Fibroblast of skin of back (primary cell): Measurements from ENCODE around the gene POU3F1.

Source experiments
- DNase-seq: peaks from one replicate; pipeline ENCODE4 v3.0.0-alpha.2; 2013

The POU3F1 gene

DNA sequence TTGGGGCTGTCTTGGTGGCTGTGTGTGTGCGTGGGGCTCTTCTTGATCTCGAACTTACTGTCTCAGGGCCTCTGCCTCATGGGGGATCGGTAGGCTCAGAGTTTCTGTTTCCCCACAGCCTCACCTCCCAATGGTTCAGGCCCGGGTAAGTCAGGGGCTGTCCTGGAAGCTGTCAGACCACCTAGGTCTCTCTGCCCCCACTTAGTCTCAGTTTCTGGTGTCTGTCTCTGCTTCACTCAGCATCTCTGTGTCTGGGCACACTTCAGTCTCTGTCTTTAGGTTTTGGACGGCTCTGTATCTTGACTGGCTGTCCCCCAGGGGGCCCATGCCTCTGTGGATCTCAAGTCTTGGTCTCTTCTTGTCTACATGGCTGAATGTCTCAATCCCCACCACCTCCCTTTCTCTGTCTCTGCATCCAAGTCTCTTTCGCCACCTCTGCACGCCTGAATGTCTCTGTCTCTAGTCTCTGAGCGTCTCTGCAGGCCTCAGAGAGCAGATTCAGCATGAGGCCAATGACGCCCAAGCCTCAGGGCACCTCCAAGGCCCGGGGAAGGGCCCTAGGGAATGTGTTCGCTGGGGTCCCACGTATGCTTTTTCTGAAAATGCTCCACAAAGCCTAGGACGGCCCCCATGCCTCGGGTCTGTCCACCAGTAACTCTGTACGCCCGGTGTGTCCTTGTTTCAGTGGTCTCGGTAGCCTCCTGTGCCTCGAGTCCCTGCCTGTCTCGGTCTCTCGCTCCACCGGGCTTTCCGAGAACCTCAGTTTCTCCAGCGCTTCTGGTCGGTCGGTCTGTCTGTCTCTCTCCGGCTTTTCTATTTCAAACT, 42.1 kb downstream of the POU3F1 start:
- no peak for DNase-seq

DNA sequence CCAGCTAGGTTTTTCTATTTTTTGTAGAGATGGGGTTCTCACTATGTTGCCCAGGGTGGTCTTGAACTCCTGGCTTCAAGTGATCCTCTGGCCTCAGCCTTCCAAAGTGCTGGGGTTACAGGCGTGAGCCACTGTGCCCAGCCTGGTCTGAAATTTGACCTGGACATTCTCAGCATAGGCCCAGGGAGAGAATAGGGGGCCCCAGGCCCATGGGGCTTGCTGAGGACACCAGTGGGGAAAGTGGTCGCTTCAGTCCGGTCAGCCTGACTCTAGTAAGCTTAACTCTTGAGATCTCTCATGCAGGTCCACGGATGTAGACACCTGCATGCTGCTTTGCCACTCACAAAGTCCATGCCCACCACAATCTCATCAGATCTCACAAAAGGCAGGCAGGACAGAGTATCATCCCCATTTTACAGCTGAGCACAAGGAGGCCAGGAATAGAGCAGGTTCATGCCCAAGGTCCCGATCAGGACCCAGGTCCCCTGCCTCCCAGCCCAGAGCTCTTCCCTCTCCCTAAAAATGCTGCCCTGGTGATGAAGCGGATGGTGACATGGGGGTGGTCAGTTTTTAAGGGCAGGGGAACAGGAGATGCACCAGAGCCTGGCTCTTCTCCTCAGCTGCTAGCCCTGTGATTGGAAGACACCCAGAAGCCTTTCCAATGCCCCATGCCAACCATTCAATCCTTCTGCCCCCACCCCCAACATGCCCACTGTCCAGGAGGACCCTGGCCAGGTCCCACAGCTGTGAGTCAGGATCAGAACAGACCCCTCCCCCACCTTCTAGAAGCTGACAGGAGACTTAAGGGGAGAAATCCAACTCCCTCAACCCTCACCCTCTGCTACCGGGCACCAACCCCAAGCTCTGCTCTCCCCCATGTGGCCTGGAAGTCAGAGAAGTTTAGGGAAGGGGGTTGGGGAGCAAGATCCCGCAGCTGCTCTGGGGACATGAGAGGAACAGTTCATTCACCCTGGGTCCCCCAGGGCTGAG, 43.0 kb downstream of the POU3F1 start:
- DNase-seq = peak; percentile 53

DNA sequence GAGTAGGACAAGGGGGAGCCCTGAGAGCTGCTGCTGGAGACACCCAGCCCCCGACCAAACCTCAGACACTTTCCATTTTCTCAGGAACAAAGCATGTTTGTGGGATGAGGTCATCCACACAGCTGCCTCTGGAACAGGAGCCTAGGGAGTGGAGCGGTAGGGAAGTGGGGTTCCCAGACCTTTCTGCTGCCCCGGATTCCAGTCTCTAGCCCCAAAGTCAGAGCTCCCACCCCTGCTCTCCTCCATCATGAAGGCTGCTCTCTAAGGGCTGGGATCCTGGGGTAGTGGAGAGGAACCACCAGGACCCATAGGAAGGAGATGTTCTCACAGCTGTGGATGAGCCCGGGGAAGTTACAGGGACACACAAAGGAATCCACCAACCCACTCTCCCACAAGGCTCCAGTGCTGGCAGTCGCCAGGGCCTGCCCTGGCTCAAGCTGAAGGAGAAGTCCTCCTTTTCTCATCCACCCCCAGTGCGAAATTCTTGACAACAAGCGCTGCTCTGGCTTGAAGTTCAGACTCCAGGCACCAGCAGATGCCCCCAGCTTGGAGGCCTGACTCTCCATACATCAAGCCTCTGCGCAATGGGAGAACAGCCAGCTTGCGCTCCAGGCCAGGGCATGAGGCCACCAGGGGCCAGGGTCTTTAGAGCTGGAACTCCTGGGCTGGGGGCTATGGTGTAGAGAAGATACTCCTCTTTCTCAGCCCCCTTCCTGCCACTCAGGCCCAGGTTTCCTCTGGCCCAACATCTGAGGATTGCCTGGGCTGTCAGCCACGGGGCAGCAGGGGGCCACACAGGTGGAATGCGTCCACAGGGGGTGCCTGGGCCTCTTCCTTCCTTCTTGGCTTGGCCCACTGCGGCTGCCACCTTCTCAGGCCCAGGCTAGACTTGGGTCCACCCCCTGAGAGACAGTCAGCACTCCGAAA, 45.8 kb downstream of the POU3F1 start:
- peak; percentile 92 for DNase-seq

DNA sequence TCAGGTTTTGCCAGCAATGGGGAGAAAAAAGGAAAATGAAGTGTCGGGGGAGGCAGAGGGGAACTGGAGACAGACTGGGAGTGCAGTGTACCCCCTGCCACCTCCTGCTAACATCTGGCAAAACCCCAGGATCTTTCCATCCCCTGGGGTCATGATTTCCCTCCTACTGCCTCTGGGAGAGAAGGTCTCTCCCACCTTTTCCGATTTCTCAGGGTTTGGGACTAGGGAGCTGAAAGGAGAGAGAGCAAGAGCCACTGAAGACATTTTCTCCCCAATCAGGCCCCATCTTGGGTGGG, 46.4 kb downstream of the POU3F1 start:
- no peak for DNase-seq

DNA sequence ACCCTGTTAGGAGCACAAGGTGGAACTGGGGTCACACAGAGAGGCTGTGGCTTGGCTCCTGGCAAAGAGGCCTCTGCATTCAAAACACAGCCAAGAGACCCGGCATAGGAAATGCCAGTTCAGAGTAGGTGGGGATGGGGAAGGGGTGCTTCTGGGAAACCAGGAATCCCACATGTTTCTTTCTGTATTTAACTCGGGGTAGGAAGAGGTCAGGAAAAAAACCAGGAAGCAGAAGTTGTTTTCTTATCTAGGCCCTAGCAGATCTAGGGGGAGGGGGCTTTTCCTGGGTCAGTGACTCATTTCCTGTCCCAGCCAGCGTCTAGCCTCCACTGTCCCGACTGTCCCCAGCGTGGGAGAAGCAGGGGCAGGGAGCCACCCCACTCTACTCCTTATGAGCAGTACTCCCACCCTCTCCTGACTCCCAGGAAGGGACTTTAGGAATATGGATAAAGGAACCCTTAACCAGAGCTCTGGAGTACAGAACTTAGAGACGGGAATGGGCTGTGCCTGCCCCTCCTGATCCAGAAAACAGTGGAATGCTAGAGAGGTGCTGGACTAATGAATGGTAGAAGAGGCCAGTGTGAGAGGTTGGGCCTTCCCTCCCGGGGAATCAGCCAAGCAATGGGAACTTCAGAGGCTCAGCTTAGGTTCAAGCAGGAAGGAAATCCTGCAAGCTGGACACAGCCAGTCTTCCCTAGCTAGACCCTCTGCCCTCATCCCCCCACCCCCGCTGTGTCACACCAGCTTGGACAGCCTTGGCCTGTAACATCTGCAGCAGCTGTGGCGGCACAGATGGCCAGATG, 47.0 kb downstream of the POU3F1 start:
- DNase-seq = peak; percentile 89

DNA sequence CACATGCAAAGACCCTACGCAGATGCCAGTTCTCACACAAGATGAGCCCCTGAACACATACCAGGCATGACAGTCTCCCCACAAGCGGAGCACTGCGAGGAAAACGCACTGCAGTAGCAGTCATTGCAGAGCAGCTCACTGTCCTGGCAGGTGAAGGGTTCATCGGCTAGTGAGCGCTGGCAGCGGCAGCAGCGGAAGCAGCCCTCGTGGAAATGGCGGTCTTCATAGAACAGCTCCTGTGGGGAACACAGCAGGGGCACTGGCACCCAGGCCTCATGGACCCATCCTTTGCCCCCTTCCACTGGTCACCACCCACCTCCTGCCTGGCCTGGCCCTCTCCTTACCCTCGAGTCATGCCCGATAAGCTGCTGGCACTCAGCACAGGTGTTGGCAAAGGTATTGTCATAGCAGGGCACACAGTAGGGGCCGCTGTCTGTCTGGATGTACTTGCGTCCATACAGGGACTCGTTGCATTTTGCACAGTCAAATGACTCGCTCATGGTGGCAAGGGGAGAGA, 47.6 kb downstream of the POU3F1 start:
- no peak for DNase-seq

DNA sequence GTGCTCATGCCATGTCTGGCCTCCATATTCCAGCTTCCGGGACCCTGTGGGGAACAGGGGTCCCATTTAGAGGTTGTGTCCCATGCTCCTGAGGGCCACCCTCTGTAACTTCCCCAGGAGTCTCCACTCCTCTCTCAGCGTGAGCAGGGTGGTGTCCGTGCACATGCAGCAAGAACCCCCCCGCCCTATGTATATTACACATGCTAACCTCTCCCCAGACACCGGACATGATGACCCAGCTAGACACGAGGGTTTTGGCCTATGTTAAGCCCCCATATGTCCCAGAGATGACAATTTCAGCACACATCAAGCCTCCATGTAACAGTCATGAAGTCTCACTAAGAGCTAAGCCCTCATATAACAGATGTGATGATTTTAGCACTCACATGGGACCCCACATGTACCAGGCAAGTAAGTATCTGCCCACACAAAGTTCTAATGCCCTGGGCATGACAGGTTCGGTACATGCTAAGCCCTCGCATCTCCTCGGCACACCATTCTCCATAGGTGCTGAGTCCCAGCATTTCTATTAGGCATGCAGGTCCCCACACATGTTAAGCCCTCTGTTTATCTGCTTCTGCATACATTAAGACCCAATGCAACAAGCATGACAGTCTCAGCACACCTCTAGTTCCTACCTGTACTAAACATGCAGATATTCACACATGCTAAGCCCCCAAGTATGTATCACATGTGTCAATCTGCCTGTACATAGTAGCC, 48.3 kb downstream of the POU3F1 start:
- no peak for DNase-seq

DNA sequence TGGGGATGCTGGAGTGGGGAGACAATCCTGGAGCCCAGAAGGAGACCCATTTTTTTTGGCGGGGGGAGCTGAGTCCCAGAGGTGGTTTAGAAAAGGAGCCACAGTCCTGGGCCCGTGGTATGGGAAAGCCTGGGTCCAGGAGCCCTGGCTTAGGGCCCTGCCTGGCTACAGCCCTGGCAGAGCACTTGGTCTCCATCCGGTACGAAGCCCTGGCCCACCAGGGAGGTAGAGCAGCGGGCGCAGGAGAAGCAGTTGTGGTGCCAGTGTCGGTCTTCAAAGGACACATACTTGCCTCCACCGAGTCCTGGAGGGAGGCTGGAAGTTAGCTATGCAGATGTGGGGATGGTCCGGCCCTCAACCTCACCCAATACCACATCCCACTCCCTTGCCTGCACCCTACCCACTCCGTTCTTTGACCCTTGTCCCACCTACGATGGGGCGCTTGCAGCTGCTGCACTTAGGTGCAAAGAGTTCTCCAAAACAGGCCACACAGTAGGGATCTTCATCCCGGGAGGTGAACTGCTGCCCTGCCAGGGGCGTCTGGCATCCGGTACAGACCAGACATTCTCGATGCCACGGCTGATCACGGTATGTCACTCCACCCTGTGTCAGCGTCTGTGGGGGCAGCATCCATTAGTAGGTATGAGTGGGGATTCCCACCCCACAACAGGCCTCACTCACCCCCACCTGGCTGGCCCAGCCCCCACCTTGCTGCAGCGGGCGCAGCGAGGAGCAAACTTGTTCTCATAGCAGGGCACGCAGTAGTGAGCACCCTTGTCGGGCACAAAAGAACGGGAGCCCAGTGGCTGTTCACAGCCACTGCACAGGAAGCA, 49.1 kb downstream of the POU3F1 start:
- DNase-seq = no peak

DNA sequence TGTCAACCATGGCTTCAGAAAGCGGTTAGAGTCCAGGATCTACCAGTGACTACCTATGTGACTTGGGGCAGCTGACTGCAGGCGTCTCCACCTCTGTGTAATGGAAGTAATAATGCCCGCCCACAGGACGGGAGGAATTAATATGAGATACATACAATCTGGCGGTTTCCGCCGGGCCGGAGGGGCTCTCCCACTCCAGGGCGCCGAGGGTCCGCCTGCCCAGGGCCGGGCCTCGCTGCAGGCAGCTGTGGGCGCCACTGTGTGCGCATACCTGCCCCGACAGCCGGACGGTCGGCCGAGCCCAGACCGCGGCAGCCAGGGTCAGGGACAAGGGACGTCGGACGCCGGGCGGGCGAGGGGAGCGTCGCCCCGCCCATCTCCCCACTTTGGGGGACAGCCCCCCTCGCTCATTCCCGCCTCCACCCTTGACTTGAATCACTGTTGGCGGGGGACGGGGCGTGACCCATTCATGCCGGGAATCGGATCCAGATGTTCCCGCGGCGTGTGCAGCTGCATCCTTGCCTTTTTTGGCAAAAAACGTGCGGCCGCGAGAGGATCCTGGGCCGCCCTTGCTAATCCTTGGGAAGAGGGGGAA, 50.7 kb downstream of the POU3F1 start:
- peak; percentile 96 for DNase-seq

DNA sequence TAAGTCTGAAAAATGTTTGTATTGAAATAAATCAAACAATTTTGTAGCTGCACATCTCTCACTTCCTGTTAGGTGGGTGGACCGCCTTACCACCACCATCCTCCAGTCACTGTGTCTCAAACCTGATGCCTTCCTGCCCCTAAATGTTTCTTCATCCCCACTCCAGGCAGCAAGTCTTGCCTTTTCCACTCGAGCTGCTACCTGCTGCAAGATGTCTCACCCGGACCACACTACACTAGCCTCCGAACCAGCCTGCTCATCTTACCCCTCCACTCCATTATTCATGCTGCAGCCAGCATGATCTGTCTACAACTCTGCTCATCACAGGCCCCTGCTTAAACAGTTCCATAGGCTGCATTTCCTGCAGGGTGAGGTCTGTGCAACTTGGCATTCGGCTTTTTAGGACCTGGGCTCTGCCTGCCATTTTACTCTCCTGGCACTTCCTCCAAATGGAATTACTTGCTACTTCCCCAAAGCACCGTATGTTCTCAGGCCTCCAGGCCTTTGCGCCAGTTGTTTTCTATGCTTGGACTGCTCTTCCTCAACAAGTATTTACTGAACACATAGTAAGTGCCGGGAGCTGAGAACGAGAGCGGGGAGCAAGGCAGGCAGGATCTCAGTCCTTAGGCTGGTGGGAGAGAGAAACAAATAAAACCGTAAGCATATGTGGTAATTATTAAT, 51.6 kb downstream of the POU3F1 start:
- DNase-seq = no peak
